Measurements from ENCODE around the gene SPATA6.

DNA sequence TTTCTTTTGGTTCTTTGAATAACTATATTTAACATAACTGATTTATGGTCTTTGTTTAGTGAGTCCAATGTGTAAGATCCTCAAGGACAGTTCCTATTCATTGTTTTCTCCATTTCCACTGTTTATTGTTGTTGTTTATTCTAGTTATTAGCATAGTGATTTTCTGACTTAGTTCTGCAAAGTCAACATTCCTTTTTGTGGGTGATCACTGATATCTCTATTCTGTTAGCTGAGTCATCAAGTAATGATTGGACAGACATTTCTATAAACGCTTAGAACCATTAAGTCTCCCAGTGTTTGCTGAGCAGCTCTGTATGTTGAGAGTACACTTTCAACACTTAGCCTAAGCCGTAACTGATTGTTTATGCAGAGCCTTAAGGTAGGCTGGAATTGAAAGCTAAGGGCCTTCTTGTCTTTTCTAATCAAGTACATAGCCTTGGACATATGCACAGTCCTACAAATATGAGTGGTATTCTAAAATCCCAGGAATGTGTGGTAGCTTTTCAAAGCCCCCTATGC, 162.4 kb downstream of the SPATA6 start:
- TF ChIP-seq POLR2A (IDR thresholded peaks at IDR 0.05; ENCODE audit: low read depth, low read length), result no peak
- no peak for TF ChIP-seq POLR2AphosphoS5 (IDR thresholded peaks at IDR 0.05; ENCODE audit: low read depth, low read length)
